Measurements from ENCODE around the gene MAP1B. TPM values are rescaled to one million over a fixed set of nuclear protein-coding genes. Genes with fewer than 3 reads are reported as not detected.

Gene MAP1B
- total RNA-seq, 1 donor from 2014 or later, result 22.4 TPM

- peaks cover 4 to 18% (median 15%) of the 10 kb centered on the region in 3 donors for H3K27me3 ChIP-seq (ENCODE audit: control insufficient read depth in 3 of 3, insufficient read depth in 3 of 3, low read length in 3 of 3)
- peak overlapping the region in 1 of 3 donors; percentile 19 for H3K9ac ChIP-seq (ENCODE audit: low read depth in 1 of 3, low read length in 3 of 3)
- no peaks in the 10 kb centered on the region for H3K9me3 ChIP-seq (ENCODE audit: control insufficient read depth in 3 of 3, low read length in 3 of 3)
- H3K36me3 ChIP-seq (ENCODE audit: control insufficient read depth in 3 of 3, insufficient read depth in 3 of 3, low read length in 3 of 3), result peaks cover 0 to 1% (median 0%) of the 10 kb centered on the region in 3 donors
- H3K4me1 ChIP-seq (ENCODE audit: control insufficient read depth in 3 of 3, insufficient read depth in 3 of 3, low read length in 3 of 3), result peaks cover 8 to 12% (median 10%) of the 10 kb centered on the region in 3 donors
- peak overlapping the region; percentile 25 to 61 (median 35) for H3K4me3 ChIP-seq (ENCODE audit: low read length in 3 of 3)
- H3K27ac ChIP-seq (ENCODE audit: low read depth, low read length), result peak overlapping the region; percentile 69
Observed at GRCh38 chr5:72179816-72180440, 72.7 kb downstream of the MAP1B start.

GRCh38 chr5:72180925-72181324 lies 73.7 kb downstream of the MAP1B start:
- Histone ChIP-seq H3K9ac (ENCODE audit: low read depth in 1 of 3, low read length in 3 of 3) (no peak overlapping the region), H3K27me3 (ENCODE audit: control insufficient read depth in 3 of 3, insufficient read depth in 3 of 3, low read length in 3 of 3) (peaks cover 4 to 18% (median 15%) of the 10 kb centered on the region in 3 donors), H3K4me1 (ENCODE audit: control insufficient read depth in 3 of 3, insufficient read depth in 3 of 3, low read length in 3 of 3) (peaks cover 10 to 14% (median 12%) of the 10 kb centered on the region in 3 donors), H3K4me3 (ENCODE audit: low read length in 3 of 3) (no peak overlapping the region), H3K27ac (ENCODE audit: low read depth, low read length) (no peak overlapping the region), H3K36me3 (ENCODE audit: control insufficient read depth in 3 of 3, insufficient read depth in 3 of 3, low read length in 3 of 3) (no peaks in the 10 kb centered on the region), H3K9me3 (ENCODE audit: control insufficient read depth in 3 of 3, low read length in 3 of 3) (no peaks in the 10 kb centered on the region)

- H3K4me3 ChIP-seq (ENCODE audit: low read length in 3 of 3), result no peak overlapping the region
- H3K9ac ChIP-seq (ENCODE audit: low read depth in 1 of 3, low read length in 3 of 3), result no peak overlapping the region
- H3K36me3 ChIP-seq (ENCODE audit: control insufficient read depth in 3 of 3, insufficient read depth in 3 of 3, low read length in 3 of 3), result no peaks in the 10 kb centered on the region
- H3K9me3 ChIP-seq (ENCODE audit: control insufficient read depth in 3 of 3, low read length in 3 of 3), result no peaks in the 10 kb centered on the region
- H3K27ac ChIP-seq (ENCODE audit: low read depth, low read length), result no peak overlapping the region
- H3K4me1 ChIP-seq (ENCODE audit: control insufficient read depth in 3 of 3, insufficient read depth in 3 of 3, low read length in 3 of 3), result peaks cover 10 to 14% (median 13%) of the 10 kb centered on the region in 3 donors
- peaks cover 4 to 18% (median 15%) of the 10 kb centered on the region in 3 donors for H3K27me3 ChIP-seq (ENCODE audit: control insufficient read depth in 3 of 3, insufficient read depth in 3 of 3, low read length in 3 of 3)
Observed at GRCh38 chr5:72182686-72183085, 75.4 kb downstream of the MAP1B start.

GRCh38 chr5:72183101-72183520 lies 75.8 kb downstream of the MAP1B start:
- Histone ChIP-seq H3K27ac (ENCODE audit: low read depth, low read length) (no peak overlapping the region), H3K4me1 (ENCODE audit: control insufficient read depth in 3 of 3, insufficient read depth in 3 of 3, low read length in 3 of 3) (peaks cover 10 to 14% (median 13%) of the 10 kb centered on the region in 3 donors), H3K4me3 (ENCODE audit: low read length in 3 of 3) (no peak overlapping the region), H3K27me3 (ENCODE audit: control insufficient read depth in 3 of 3, insufficient read depth in 3 of 3, low read length in 3 of 3) (peaks cover 4 to 18% (median 15%) of the 10 kb centered on the region in 3 donors), H3K9ac (ENCODE audit: low read depth in 1 of 3, low read length in 3 of 3) (no peak overlapping the region), H3K36me3 (ENCODE audit: control insufficient read depth in 3 of 3, insufficient read depth in 3 of 3, low read length in 3 of 3) (no peaks in the 10 kb centered on the region), H3K9me3 (ENCODE audit: control insufficient read depth in 3 of 3, low read length in 3 of 3) (no peaks in the 10 kb centered on the region)

- peaks cover 4 to 15% (median 14%) of the 10 kb centered on the region in 3 donors for H3K27me3 ChIP-seq (ENCODE audit: control insufficient read depth in 3 of 3, insufficient read depth in 3 of 3, low read length in 3 of 3)
- no peaks in the 10 kb centered on the region for H3K9me3 ChIP-seq (ENCODE audit: control insufficient read depth in 3 of 3, low read length in 3 of 3)
- no peak overlapping the region for H3K9ac ChIP-seq (ENCODE audit: low read depth in 1 of 3, low read length in 3 of 3)
- no peak overlapping the region for H3K27ac ChIP-seq (ENCODE audit: low read depth, low read length)
- H3K36me3 ChIP-seq (ENCODE audit: control insufficient read depth in 3 of 3, insufficient read depth in 3 of 3, low read length in 3 of 3), result no peaks in the 10 kb centered on the region
- no peak overlapping the region for H3K4me3 ChIP-seq (ENCODE audit: low read length in 3 of 3)
- peaks cover 7 to 14% (median 12%) of the 10 kb centered on the region in 3 donors for H3K4me1 ChIP-seq (ENCODE audit: control insufficient read depth in 3 of 3, insufficient read depth in 3 of 3, low read length in 3 of 3)
Observed at GRCh38 chr5:72184408-72184807, 77.1 kb downstream of the MAP1B start.

GRCh38 chr5:72185496-72186329 lies 78.4 kb downstream of the MAP1B start:
- peaks cover 0 to 5% (median 4%) of the 10 kb centered on the region in 3 donors for H3K4me1 ChIP-seq (ENCODE audit: control insufficient read depth in 3 of 3, insufficient read depth in 3 of 3, low read length in 3 of 3)
- H3K4me3 ChIP-seq (ENCODE audit: low read length in 3 of 3), result no peak overlapping the region
- H3K9ac ChIP-seq (ENCODE audit: low read depth in 1 of 3, low read length in 3 of 3), result no peak overlapping the region
- H3K9me3 ChIP-seq (ENCODE audit: control insufficient read depth in 3 of 3, low read length in 3 of 3), result no peaks in the 10 kb centered on the region
- no peaks in the 10 kb centered on the region for H3K36me3 ChIP-seq (ENCODE audit: control insufficient read depth in 3 of 3, insufficient read depth in 3 of 3, low read length in 3 of 3)
- H3K27me3 ChIP-seq (ENCODE audit: control insufficient read depth in 3 of 3, insufficient read depth in 3 of 3, low read length in 3 of 3), result peaks cover 4 to 8% (median 6%) of the 10 kb centered on the region in 3 donors
- H3K27ac ChIP-seq (ENCODE audit: low read depth, low read length), result no peak overlapping the region

- H3K36me3 ChIP-seq (ENCODE audit: control insufficient read depth in 3 of 3, insufficient read depth in 3 of 3, low read length in 3 of 3), result no peaks in the 10 kb centered on the region
- H3K9ac ChIP-seq (ENCODE audit: low read depth in 1 of 3, low read length in 3 of 3), result no peak overlapping the region
- peaks cover 4 to 5% (median 4%) of the 10 kb centered on the region in 3 donors for H3K27me3 ChIP-seq (ENCODE audit: control insufficient read depth in 3 of 3, insufficient read depth in 3 of 3, low read length in 3 of 3)
- H3K4me3 ChIP-seq (ENCODE audit: low read length in 3 of 3), result no peak overlapping the region
- no peaks in the 10 kb centered on the region for H3K9me3 ChIP-seq (ENCODE audit: control insufficient read depth in 3 of 3, low read length in 3 of 3)
- no peak overlapping the region for H3K27ac ChIP-seq (ENCODE audit: low read depth, low read length)
- peaks cover 0 to 5% (median 3%) of the 10 kb centered on the region in 3 donors for H3K4me1 ChIP-seq (ENCODE audit: control insufficient read depth in 3 of 3, insufficient read depth in 3 of 3, low read length in 3 of 3)
Observed at GRCh38 chr5:72187388-72188075, 80.3 kb downstream of the MAP1B start.

GRCh38 chr5:72188166-72188565 lies 80.9 kb downstream of the MAP1B start:
- no peaks in the 10 kb centered on the region for H3K9me3 ChIP-seq (ENCODE audit: control insufficient read depth in 3 of 3, low read length in 3 of 3)
- H3K9ac ChIP-seq (ENCODE audit: low read depth in 1 of 3, low read length in 3 of 3), result no peak overlapping the region
- peaks cover 0 to 5% (median 3%) of the 10 kb centered on the region in 3 donors for H3K4me1 ChIP-seq (ENCODE audit: control insufficient read depth in 3 of 3, insufficient read depth in 3 of 3, low read length in 3 of 3)
- H3K27me3 ChIP-seq (ENCODE audit: control insufficient read depth in 3 of 3, insufficient read depth in 3 of 3, low read length in 3 of 3), result no peaks in the 10 kb centered on the region
- H3K36me3 ChIP-seq (ENCODE audit: control insufficient read depth in 3 of 3, insufficient read depth in 3 of 3, low read length in 3 of 3), result no peaks in the 10 kb centered on the region
- no peak overlapping the region for H3K4me3 ChIP-seq (ENCODE audit: low read length in 3 of 3)
- H3K27ac ChIP-seq (ENCODE audit: low read depth, low read length), result no peak overlapping the region

GRCh38 chr5:72189146-72189545 lies 81.9 kb downstream of the MAP1B start:
- Histone ChIP-seq H3K4me1 (ENCODE audit: control insufficient read depth in 3 of 3, insufficient read depth in 3 of 3, low read length in 3 of 3) (peaks cover 0 to 5% (median 3%) of the 10 kb centered on the region in 3 donors), H3K27ac (ENCODE audit: low read depth, low read length) (no peak overlapping the region), H3K4me3 (ENCODE audit: low read length in 3 of 3) (no peak overlapping the region), H3K36me3 (ENCODE audit: control insufficient read depth in 3 of 3, insufficient read depth in 3 of 3, low read length in 3 of 3) (no peaks in the 10 kb centered on the region), H3K9ac (ENCODE audit: low read depth in 1 of 3, low read length in 3 of 3) (no peak overlapping the region), H3K9me3 (ENCODE audit: control insufficient read depth in 3 of 3, low read length in 3 of 3) (no peaks in the 10 kb centered on the region), H3K27me3 (ENCODE audit: control insufficient read depth in 3 of 3, insufficient read depth in 3 of 3, low read length in 3 of 3) (no peaks in the 10 kb centered on the region)
